ENCODE measurements around the gene SPNS2.

Gene SPNS2

DNA sequence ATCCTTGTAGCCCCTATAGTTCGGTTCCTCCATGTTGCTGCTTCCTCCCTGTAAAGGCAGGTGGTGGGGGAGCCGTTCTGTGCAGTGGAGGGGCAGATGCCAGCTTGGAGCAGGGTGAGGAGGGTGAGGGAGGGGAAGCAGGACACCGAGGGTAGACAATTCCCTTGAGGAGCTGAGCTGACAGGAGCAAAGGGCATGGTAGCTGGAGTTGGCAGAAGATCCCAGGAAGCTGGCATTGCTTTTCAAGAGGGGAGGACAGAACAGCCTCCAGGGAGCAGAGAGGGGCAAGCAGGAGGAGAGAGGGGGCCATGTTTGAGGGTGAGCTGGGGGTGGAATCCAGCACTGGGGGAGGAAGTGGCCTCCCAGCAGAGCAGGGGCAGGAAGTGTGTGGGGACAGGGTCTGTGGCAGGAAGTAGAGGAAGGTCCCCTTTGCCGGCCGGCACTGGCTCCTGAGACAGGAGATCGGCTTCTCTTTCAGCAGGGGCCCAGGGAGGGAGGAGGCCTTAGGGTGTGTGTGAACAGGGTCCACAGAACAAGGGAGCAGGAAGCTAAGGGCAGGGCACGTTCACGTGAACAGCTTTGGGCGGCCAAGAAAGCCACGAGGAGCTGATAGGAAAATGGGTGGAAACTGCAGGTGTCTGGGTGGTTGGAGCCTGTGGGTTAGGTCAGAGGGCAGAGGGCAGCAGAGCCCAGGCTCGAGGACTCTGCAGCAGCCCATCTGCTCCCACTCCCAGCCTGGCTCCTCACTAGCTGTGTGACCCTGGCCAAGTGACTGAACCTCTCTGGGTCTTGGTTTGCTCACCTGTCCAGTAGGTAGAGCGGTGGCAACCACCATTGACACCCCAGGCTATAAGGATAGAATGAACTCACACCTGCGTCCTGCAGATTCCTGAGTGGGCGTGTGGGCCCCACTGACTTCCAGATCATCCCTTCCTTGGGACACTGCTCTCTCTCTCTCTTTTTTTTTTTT, 17.5 kb upstream of the SPNS2 start:
- DNase-seq (ENCODE audit: low read depth in 2 of 2) = peak in 1 of 2 donors; percentile 31

DNA sequence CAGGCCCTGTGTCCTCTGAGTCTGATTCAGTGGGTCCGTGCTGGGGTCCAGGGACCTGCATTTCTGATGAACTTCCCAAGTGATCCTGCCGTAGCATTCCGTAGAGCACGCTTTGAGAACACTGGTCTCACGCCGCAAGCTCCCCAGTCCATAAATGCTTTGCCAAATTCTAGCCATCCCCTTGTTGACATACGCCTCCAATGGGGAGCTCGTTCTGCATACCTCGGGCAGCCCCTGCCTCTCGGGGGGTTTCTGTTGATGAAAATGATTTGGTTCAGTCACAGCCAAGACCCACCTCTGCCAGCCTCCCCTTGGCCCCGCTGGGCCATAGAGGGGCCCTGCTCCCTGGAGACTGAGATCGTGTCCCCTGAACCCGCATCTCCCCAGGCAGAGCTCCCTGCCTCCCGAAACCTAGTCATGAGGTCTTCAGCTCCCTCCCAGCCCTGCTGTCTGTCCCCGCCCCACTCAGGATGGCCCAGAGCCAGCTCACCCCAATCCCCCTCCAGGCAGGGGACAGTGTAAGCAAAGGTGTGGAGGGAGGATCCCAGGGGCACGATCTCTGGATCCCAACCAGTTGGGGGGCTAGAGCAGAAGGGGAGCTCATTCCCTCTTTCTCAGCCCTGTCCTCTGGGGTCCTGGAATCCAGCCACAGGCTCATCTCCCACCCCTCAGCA, 16.2 kb upstream of the SPNS2 start:
- DNase-seq (ENCODE audit: low read depth in 2 of 2) = no peak

DNA sequence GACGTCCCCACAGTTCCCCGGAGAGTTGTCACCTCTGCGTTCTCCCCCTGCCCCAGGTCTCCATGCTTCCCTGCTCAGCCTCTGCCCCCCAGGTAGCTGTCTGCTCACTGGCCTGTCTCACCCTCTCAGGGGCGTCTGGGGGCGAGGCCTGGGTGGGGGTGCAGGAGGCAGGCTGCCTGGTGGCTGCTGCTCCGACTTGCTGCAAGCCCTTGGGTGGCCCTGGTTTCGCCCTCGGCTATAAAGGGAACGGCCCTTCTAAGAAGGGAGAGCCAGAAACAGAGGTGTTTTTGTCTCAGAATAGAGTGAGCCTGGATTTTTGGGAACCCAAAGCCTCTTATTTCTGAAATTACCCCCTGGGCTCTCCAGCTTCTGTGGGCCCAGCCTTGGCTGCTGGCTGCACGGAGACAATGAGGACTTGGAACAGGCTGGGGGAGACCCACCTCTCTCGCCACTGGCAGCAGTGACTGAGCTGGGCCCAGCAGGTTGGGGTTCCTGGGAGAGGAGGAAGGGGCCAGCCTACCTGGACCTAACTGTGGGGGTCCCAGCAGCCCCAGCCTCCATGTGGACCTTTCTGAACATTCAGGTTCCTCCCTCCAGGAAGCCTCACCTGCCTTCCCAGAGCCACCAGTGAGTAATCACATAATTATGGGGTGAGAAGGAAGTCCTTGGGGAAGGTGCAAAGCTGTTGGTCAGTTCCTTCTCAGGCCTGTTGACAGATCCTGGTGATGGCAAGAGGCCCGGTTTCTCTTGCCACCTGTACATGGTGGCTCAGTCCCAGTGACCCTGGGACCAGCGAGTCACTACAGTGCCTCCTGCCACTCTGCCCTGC, 15.5 kb upstream of the SPNS2 start:
- no peak for DNase-seq (ENCODE audit: low read depth in 2 of 2)

DNA sequence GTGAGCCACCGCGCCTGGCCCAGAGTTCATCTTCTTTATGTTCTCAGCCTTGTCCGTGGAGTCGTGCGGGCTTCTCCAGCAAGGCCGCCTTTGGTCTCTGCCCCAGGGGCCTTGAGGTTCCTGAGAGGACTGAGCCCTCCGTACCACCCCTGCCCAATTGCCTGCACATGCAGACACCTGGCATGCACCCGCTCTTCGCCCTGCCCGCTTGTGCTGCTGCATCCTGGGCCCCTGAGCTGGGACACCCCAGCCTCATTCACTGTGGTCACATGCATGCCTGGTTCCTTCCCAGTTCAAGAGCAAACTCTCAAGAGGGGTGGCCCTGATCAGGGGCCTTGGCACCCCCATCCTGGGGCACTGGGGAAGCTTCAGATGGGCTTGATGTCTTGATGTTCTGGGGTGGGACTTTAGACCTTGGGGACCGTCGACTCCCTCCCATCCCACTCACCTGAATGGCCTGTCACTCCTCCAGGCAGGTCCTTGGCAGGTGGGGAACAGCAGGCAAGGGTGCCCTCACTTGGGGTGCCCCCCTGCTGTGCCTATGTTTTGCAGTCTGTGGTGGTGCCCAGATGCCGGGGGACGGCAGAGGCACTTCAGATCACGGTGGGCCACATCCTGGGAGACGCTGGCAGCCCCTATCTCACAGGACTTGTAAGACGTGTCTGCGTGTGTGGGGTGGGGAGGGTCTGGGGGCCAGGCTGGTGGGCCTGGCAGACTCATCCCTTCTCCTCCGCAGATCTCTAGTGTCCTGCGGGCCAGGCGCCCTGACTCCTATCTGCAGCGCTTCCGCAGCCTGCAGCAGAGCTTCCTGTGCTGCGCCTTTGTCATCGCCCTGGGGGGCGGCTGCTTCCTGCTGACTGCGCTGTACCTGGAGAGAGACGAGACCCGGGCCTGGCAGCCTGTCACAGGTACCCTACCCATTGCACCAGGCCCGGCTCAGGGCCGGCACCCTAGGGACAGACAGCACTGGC, 12.7 kb upstream of the SPNS2 start:
- DNase-seq (ENCODE audit: low read depth in 2 of 2) = peak; percentile 41

DNA sequence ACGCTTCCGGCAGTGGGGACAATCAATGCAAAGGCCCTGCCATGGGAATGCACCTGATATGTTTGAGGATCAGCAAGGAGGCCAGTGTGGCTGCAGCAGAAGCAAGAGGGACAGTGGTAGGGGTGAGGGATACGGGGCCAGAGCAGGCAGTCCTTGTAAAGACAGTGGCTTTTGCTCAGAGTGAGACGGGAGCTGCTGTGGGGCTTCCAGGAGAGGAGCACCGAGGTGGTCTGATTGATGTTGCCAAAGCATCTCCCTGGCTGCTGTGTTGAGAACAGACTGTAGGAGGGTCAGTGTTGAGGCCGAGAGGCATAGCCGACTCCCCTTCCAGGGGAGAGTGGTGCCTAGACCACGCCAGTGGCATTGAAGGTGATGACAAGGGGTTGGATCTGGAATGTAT, 11.4 kb upstream of the SPNS2 start:
- DNase-seq (ENCODE audit: low read depth in 2 of 2) = no peak

DNA sequence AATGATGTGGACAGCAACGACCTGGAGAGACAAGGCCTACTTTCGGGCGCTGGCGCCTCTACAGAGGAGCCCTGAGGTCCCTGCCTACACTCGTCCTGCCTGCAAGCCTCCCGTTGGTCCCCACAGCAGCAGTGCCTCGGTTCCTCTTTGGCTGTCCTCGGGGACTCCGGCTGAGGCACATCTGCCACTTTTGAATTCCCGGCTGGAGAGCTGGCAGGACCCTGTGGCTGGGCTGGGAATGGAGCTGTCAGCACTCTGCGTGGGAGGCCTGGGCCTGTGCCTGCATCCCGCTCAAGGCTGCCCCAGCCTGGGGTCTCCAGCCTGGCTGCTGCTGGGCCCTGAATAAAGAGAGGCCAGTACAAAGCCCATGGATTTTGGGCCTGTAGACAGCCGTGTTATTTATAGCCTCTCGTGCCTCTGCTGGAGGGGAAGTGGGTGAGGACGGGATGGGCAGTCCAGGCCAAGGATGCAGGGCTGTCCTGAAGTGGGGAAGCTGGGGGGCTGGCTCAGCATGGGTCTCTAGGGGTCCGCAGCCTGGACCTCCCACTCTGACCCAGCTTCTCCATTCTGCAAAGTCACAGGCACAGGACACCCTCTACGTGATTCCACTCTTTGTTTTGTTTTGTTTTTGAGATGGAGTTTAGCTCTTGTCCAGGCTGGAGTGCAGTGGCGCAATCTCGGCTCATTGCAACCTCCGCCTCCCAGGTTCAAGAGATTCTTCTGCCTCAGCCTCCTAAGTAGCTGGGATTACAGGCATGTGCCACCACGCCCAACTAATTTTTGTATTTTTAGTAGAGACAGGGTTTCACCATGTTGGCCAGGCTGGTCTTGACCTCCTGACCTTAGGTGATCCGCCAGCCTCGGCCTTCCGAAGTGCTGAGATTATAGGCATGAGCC, 10.6 kb upstream of the SPNS2 start:
- no peak for DNase-seq (ENCODE audit: low read depth in 2 of 2)

DNA sequence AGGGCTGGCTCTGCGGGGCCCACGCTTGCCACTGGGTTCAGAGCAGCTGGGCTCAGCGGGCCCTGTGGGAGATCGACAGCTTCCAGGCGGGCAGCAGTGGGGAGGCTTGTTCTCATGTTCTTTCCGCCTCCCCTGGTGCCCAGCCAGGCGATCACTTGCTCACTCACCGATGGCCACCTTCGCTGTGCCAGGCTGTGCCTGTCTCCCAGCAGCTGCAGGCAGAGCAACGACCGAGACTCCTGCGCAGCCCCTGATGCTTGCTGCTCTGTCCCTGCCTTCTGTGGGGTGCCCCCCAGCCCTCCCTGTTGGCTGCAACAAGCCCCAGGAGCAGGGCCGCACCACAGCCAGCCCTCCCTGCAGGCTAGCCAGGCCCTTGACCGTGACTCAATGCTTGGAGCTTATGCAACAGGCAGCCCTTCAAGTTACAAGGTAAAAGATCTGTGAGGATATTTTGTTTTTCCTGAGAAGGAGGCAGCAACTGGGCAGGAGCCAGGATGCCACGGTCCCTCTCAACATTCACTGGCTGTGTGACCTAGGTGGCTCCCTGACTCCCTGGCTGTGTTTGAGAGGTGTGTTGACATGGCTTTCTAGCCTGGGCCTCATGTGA, 9.6 kb upstream of the SPNS2 start:
- no peak for DNase-seq (ENCODE audit: low read depth in 2 of 2)

DNA sequence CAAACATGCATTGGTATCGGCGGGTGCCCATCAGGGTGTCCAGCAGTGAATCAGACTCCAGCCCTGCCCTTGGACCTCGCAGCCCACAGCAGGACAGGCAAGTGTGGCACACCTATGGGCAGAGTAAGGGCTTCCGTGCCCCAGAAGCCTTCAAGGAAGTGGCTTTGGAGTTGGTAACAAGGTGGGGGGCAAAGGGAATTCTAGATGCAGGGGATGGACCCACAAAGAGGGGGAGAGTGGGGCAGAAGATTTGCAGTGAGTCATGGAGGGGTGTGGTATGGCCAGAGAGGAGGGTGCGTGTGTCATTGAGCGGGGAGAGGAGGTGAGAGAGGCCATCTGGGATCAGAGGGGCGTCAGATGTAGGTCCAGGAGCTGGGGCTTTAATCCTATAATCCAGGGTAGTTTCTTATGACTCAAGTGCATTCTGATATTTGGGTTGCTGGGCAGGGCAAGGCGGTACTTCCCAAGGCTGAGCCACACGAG, 8.5 kb upstream of the SPNS2 start:
- DNase-seq (ENCODE audit: low read depth in 2 of 2) = no peak

DNA sequence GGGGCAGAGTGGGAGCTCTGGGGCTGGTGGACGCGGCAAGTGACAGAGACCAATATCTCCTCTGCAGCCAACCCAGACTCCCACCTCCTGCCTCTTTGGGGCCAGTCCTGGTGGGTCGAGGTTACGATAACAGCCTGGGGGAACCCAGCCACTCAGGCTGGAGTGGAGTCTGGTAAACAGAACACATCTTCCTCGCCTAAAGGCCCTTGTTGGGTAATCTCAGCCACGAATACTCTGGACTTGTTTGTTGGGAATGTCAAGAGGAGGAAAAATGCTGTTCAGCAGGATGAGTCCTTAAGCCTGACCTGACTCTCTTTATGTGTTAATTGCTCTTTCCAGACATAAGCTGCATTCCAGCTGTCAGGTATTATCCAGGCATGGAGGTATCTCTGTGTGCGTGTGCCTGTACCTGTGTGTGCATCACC, 8.0 kb upstream of the SPNS2 start:
- no peak for DNase-seq (ENCODE audit: low read depth in 2 of 2)

DNA sequence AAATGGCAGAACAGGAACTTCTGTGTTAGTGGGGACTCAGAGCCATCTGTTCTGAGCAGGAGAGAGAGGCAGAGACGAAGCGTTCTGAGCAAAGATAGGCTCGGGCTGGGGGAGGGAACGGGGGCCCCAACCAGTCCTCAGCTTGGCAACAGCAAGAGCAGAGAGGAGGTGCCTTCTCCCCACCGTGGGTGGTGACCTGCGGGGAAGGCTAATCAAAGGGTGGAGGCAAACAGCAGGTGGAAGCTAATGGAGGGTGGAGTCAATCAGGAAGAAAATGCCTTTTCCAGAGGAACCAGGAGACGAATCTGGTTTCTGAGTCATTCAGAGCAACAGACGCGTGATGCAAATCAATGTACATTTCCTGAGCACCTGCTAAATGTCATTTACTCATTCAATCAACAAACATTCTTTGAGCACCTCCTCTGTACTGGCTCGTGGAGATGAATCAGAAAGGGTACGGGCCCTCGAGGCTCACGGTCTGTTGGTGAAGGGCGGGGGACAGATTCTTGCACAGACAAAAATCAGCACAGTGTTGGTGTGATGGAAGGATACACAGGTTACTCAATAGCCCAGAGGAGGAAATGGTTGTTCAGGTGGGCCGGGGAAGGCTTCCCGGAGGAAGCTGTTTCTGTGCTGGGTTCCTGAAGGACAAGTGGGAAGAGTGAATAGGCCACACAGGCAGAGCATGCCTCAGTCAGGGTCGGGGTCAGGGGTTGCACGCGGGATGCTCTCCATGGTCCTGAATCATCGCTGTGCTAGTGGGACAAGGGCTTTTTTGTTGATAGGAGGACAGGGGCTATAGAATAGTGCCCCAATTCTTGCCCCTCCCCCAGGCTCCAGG, 5.7 kb upstream of the SPNS2 start:
- DNase-seq (ENCODE audit: low read depth in 2 of 2) = no peak

DNA sequence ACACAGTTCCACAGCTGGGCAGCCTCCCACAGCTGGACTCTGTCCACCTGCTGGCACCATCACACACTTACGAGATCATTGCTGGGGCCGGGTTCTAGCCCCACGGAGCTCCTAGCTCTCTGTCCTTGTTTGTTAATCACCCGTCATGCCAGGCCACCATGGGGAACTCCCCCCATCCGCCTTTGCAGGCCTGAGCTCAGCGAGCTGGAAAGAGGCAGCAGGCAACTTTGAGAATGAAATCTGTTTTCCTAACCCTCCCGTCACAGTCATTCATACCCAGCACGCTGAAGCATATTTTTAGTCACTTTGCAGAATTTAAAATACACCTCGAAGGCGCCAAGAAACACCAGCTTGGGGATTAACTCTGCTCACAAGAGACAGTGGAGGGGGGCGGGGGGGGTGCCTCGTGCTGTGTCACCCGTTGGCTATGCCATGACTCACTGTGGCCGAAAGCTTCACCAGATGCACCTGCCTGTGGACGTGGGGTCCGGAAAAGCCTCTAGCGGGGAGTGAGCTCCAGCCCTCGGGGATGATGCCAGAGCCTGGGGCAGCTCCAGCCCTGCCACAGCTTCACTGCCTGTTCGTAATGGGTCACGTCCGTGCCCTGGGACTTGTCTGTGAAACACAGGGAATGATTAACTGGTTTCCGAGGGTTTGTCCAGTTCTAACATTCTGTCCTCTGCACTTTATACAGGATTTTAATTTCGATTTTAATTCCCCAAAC, 1.4 kb upstream of the SPNS2 start:
- DNase-seq (ENCODE audit: low read depth in 2 of 2) = no peak

DNA sequence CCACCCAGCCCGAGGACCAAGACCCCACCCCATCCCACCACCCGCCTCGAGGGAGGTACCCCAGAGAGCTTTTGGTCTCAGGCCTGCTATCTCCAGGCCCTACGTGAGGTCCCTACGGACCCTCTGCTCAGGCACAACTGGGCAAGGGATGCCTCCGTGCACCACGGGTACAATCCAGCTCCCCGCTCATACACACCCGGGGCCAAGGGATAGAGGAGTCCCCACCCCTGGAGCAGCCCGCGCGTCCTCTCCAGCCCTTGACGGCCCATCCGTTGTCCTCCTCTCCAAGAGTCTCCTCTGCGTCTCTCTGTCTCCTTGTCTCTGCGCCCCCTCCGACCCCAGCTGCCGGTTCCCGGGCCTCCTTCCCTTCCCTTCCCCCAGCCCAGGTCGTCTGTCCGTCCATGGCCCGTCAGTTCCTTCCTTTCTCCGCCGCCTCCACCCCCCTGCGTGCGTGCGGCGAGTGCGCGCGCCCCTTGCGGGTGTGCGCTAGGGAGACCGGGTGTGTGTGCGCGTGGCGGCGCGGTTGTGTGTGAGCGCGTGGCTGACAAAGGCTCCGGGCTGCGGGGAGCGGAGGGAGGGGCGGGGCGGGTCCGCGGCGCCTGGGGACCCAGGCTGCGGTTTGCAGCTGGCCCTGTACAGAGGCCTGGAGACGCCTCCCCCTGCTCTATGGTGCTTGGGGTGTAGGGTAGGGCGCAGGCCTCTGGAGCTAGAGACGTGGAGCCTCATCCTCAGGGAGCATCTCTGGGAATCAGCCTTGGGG, 930 bp downstream of the SPNS2 start:
- no peak for DNase-seq (ENCODE audit: low read depth in 2 of 2)

DNA sequence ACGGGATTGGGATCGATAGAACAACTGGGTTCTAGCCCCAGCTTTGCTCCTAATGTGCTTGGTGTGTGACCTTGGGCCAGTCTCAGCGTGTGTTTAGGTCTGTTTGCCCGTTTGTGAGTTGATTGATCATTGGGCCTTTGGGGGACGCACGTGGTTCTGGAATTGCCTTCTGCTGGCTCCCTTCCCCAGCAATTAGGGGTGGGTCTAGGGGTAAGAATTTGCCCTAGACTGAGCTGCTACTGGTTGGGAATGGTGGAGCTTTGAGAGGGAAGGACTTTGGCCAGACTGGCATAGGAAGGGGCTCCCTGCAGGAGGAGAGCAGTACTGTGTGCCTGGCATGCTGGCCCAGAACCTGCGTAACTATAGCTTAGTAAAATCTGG, 1.5 kb downstream of the SPNS2 start:
- no peak for DNase-seq (ENCODE audit: low read depth in 2 of 2)

DNA sequence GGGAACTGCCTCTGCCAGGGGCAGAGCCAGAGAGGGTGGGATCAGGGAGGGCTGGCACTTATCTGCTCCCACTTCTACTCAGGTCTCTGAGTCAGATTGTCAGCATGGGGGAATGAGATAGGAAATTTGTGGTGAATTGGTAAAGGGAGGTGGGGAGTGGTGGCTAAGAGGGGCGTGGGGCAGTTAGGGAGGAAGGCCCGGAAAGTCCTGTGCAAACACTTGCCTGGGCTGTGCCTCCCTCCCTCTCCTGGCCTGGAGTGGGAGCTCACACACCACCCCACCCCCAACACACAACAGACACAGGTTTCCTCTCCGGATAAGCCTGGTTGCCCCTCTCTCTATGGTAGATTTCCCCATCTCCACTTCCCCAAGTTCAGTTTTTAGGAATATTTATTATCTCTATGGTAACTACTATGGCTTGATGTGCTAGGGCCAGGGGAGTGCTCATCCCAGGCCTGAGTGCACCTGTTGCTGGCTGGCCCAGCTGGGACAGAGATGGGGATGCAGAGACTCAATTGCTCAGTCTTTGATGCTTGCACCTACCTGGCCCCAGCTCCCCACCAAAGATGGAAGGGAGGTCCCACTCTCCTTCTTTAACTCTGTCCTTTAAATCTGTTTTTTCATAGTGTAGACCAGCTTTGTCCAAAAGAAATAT, 2.7 kb downstream of the SPNS2 start:
- DNase-seq (ENCODE audit: low read depth in 2 of 2) = no peak

DNA sequence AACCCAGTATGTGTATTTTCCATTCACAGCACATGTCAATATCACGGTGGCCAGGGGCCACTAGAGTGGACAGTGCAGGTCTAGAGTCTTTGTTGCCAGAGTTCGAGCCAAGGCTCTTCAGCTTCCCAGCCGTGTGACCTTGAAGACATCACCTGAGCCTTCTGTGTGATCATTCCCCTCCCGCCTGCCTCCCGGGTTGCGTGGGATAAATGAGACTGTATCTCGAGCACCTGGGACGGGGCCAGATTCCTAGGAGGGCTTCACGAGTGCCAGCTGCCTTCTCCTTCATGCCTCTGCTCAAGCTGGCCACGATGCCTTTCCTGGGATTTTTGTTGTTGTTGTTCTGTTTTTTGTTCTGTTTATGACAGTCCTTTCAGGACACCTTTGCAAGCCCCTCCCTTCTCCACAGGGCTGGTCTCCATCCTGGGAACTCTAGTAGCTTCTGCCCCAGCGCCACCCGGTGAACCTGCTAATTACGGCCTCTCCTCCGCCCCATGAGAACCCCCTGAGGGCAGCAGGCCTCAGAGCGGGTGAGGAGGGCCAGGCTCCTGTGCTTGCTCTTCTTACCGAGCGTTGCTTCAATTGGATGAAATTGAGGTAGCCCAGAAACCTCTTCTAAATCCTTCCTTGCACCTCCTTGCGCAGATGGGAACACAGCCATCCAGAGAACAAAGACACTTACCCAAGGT, 3.9 kb downstream of the SPNS2 start:
- DNase-seq (ENCODE audit: low read depth in 2 of 2) = no peak

Measured in stimulated activated CD8-positive, alpha-beta memory T cell treated with anti-CD3 and anti-CD28 coated beads, Interleukin-2, amount 100 ng/mL, for 48 hours (primary cell).